Kidney tubule cell (primary cell): ENCODE results near the gene CLDN14.
A peak's percentile ranks its signal among the peaks of the same experiment; 100 is the strongest.

ENCODE experiments used
- DNase-seq: peaks from one replicate; pipeline ENCODE4 v3.0.0-alpha.2; 2018; ENCODE audit warnings: low spot score

Gene CLDN14

DNA sequence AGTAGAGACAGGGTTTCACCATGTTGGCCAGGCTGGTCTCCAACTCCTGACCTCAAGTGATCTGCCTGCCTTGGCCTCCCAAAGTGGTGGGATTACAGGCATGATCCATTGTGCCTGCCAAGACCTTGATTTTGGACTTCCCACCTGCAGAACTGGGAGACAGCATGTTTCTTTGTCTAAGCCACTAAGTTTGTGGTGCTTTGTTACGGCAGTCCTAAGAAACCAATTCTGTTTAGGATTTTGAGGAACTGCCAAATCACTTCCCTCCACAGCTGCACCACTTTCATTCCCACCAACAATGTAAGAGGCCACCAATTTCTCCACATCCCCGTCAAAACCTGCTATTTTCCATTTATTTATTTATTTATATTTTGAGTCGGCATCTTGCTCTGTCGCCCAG, 48.7 kb downstream of the CLDN14 start:
- no peak for DNase-seq

DNA sequence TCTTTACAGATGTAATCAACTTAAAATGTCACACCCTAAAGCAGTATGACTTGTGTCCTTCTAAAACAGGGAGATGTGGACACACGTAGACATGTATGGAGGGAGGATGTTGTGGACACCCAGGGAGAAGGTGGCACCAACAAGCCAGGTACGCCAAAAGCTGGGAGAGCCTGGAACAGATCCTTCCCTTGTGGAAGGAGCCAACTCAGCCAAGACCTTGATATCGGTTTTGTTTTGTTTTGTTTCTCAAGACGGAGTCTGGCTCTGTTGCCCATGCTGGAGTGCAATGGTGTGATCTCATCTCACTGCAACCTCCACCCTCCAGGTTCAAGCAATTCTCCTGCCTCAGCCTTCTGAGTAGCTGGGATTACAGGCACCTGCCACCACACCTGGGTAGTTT, 49.1 kb downstream of the CLDN14 start:
- peak; percentile 51 for DNase-seq

DNA sequence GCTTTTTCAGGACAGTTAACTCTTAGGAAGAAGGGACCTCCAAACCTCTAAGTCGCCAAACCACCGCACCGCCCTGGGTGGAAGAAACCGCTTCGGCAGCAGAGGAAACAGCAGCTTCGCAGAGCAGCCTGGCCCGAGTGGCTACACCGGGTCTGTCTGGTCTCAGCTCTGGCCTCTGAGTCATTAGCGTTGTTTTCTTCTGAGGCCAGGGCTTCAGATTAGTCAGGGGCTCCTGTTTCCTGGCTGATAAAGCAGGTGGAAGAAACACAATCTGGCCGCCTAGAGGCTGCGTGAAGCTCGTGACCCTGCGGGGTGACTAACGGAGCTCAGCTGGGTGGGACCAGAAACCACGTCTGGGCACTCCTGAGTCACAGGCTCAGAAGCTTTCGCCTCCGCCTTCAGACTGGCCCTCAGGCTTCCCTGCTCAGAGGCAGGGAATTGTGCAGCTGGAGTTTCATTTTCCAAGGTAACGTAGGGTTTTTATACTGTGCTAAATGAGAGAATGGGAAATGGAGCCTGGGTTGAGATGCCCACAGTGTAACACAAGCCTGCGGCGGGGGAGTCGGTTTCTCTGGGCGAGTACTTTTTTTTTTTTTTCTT, 49.9 kb downstream of the CLDN14 start:
- peak; percentile 100 for DNase-seq

DNA sequence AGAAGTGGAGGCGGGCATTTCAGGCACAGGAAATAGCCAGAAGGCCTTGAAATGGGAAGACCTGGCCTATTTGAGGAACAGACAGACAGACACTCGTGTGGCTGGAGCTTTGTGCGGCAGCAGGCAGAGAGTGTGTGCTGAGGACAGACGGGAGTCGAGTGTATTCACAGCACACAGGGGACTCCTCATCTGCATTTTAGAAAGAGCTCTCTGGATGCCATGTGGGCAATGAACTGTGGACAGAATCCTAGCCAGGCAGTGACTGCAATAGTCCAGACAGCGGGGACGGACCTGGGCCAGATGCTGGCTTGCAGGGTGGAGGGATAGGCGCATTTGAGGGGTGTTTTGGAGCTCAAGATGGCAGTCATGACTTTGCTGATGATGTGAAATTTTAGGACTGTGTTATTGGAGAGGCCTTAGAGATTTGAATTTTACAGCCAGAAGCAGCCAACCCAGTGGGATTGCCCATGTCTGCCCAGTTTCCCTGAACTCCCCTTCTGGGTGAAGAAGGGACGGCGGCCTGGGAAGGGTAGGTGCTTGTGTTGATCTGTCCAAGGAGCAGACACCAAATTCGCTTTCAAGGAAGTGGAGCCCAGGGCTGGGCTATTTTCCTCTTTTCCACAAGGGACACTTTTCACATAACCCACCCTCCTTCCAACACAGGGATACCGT, 51.0 kb downstream of the CLDN14 start:
- peak; percentile 93 for DNase-seq

DNA sequence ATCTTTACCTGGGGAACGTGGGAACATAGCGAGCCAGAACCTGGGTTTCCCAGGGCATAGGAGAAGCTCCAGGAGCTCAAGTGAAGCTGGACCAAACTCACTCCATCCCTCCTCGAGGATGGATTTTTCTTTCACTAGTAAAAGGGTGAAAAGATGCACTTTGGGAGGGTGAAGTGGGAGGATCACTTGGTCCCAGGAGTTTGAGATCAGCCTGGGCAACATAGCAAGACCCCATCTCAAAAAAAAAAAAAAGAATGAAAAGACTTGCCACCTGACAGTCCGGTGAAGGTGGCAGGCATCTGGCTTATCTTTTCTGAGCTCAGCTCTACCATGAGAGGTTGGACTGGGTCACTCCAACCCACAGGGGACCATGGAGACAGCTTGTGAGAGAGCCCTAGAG, 52.4 kb downstream of the CLDN14 start:
- DNase-seq, result no peak

DNA sequence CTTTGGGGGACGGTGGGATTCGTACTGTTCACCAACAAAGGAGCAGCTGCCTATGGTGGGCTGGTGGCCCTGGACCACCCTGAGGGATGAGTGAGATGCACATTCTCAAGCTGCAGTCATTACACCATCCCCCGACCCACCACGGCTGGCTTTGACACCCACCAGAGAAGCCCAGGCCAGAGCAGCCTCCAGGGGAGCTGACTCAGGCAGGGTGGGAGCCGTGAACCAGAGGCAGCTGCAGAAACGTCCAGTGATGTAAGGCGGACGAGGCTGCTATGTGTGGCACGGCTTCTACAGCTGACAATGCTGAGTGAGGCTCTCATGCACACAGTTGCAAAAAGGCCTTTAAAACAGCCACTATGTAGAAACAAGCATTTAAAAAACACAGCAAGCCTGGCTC, 54.6 kb downstream of the CLDN14 start:
- DNase-seq, result no peak

DNA sequence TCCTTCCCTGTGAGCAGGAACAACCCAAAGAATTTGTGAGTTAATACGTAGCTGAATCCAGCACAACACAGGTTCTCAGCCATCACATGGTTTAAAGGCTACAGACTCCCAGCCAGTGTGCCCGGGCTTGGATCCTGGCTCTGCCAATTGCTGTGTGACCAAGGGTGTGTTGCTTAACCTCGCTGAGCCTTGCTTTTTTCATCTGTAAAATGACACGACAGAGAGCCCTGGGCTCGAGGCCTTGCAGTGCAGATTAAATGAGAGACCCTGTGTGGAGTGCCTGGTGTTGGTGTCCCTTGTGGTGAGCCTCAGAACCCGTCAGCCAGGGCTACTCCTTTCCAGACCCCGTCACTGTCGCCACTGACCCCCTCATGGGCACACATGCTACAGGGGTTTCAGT, 55.3 kb downstream of the CLDN14 start:
- DNase-seq, result no peak

DNA sequence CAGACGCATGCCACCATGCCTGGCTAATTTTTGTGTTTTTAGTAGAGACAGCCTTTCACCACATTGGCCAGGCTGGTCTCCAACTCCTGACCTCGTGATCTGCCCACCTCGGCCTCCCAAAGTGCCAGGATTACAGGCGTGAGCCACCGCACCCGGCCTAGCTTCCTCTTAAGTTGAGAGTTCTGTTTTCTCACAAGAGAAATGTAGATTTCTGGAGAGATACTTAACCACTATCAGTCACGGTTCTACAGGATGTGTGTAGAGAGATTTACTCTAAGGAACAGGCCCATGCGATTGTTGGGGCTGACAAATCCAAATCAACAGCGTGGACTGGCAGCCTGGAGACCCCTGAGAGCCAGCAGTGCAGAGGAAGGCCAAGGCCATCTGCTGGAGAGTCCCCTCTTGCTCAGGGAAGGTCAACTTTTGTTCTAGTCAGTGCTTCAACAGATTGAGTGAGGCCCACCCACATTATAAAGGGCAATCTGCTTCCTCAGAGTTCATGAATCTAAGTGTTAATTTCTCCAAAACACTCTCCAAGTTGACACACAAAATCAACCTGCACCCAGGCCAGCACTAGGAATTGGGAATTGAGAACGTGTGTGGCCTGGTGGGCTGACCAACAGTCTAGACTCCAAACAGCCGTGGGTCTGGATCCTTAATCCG, 56.0 kb downstream of the CLDN14 start:
- DNase-seq, result no peak

DNA sequence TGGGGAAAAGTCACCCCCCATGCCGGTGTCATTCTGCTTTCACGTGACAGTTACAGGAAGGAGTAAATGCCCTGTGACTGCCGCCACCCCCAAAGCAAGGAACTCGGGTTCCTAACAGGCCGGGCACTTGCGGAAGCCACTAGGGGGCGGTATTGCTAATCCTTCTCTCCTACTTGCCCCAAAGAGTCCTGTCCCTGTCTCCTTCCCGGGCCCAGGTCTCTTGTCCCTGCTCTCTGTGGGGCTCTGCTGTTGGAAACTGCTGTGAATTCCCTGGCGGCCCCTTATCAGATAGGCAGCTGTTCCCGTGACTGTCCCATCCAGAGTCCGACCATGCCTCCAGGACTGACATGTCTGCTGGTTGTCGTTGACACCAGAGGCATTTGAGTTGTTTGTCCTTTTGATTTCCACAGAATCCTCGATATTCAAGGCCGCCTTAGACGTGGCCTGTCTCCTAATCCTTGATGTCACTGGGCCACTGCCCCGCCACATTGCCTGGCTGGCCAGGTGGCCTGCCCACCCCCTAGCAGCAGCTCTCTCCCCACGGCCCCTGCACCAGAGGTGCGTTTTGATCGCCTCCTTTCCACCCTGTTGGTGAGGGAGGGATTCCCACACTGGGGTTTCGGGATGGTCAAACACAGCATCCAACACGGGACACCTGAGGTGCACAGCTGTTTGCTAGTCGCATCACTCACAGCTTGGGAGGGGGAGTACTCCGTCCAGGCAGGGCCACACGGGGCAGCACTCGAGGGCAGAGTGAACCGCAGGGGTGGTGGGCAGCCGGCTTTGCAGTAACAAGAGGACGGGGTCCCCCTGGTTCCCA, 57.4 kb downstream of the CLDN14 start:
- DNase-seq, result peak; percentile 74

DNA sequence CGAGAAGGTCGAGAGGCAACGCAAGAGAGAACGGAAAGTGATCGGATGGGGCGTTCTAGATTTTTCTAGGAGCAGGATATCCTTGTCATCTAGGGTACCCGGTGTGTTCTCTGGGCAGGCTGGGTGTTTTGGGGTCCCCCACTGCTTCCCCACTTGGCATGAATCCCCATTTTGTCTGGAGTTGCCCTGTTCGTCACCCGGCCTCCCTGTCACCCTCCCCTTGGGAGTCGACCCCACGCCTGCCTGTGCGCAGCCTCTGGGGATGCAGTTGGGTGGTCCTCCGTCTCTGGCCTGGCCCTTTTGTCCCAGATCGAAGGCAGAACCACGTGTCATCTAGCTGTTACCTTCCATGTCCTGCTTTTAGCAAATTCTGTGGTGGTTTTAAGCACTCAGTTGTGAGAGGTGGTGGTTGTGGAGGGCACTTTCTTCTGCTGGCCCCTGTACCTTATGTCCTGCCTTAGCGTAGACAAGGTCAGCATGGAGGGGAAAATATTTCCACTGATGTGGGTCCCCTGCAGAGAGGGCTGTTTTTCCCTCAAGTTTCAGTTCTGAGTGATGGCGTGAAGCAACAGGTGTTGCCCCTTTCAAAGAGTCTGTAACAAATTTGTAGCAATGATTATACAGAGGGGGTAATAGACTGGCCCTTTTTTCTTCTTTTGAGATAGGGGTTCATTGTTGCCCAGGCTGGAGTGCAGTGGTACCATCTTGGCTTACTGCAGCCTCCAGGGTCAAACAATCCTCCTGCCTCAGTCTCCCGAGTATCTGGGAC, 59.2 kb downstream of the CLDN14 start:
- no peak for DNase-seq

DNA sequence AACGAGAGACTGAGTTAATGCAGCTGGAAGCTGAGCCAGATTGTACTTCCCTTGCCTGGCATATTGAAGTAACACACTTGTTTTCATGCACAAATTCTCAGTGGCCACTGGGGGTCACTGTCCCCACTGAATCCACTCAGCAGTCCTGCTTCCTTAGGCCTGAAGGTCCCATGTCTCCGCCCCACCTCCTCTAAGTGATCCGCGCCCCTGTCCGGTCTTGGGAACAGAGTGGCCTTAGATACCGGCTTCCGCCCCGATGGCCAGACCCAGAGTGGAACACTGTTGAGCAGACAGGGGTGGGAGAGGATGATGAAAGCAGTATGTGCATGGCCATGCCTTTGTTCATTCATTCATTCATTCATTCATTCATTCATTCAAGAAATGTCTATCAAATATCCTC, 59.9 kb downstream of the CLDN14 start:
- peak; percentile 90 for DNase-seq

DNA sequence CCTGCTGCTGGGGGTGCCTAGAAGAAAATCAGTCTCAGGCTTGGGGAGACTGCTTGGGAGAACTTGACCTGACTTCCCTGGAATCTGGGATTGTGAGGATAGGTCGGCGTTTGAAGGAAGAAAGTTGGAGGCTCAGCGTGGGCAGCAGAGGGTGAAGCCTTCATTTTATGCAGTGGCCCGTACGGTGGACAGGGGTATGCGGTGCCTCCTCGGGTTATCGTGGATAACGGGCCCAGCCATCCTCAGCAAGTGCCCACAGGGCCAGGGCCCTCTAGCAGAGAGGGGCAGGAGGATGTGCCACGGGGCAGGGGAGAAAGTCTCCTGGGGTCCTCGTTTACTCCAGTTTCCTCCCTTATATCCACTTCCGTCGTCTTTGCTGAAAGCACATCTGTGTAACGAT, 60.7 kb downstream of the CLDN14 start:
- no peak for DNase-seq

DNA sequence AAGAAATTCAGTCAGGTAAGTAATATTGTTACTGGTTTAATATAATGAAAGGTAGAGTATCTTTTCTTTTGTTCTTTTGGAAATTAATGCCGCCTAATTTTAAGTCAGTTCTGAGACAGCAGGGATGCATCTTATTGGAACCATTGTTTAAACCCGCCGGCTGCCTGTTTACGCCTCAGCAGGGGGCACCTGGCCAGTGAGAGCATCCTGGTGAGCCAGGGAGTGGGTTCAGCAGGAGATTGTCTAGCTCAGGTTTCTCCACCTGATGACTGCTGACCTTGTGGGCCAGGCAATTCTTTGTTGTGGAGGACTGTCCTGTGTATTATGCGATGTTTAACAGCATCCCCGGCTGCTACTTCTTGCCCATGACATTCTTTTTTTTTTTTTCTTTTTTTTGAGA, 64.5 kb downstream of the CLDN14 start:
- DNase-seq, result no peak

DNA sequence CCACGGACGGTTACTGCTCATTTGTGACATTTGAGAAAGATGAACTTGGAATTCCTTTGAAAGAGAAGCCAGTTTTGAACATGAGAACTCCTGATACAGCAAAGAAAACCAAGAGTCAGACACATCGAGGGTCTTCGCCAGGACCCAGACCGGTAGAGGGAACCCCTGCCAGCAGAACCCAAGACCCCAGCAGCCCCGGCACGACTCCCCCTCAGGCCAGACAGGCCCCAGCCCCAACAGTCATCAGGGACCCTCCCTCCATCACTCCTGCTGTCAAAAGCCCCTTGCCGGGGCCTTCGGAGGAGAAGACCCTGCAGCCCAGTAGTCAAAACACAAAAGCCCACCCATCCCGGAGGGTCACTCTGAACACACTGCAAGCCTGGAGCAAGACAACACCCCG, 67.0 kb downstream of the CLDN14 start:
- DNase-seq, result no peak

DNA sequence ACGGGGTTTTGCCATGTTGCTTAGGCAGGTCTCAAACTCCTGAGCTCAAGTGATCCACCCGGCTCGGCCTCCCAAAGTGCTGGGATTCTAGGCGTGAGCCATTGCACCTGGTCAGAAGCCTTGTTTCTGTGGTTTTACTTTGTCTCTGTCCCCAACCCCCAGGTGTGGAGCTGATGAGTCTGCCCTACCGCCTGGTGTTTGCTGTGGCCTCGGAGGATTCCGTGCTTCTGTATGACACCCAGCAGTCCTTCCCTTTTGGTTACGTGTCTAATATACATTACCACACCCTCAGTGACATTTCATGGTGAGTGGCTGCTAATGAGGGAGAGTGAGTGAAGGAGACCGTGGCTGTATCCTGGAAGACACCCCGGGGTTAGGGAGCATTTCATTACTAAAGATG, 68.6 kb downstream of the CLDN14 start:
- DNase-seq, result no peak
